A172 (cell line): Measurements from ENCODE around the gene GRM1. TPM values are rescaled to one million over a fixed set of nuclear protein-coding genes. Genes with fewer than 3 reads are reported as not detected.
"Not testable (repeated sequence)": the region's sequence is repeated elsewhere in the genome, so short reads cannot be mapped to it uniquely, and the experiment has no call there.

Source experiments
- DNase-seq: peaks from one replicate; pipeline ENCODE4 v3.0.0-alpha.2; 2015; ENCODE audit warnings: low spot score
- total RNA-seq: library from RNA; depleted of rRNA; stranded (reverse); fragments of >200 nt; shearing (Covaris generic); gene quantifications from 2 replicates; pipeline ENCODE4 v1.2.3, GENCODE V29; 2014

GRM1 gene
- total RNA-seq, 1 experiment from 2014 or later, result 0.10 TPM

DNA sequence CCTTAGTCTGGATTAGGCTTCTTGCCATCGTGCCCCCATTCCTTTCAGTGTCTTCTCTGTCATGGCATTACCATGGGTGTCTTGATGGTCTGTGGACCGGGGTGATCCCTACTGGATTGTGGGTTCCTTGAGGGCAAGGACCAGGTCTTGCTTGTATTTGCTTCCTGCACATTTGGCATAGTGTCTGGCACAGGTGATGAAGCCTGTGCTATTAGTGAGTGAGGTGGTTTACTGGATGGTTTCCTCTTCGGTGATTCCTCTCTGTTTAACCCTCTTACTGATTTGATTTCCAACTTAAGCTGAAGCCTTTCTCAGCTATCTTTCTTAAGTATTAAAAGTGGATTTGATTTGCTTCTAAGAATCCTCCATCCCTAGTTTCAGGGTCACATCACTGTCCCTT is 162.3 kb downstream of the GRM1 start:
- DNase-seq, result no peak

DNA sequence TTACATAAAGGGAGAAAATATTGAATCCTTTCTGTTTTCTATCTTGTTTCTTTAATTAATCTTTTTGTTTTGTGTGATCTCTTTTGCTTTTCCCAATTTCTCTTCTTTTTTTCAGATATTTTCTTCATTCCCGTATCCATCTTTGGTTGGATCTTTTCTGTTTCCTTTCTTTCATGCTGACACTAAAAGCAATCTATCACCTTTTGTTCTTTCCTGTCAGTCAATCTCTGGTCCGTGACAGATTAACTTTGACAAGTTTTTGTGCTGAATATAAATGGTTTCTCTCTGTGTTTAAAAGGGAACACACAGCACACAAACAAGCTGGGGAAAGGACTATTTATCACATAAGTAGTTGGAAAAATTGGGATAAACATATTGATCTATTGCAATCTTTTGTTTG is 162.8 kb downstream of the GRM1 start:
- DNase-seq, result no peak

DNA sequence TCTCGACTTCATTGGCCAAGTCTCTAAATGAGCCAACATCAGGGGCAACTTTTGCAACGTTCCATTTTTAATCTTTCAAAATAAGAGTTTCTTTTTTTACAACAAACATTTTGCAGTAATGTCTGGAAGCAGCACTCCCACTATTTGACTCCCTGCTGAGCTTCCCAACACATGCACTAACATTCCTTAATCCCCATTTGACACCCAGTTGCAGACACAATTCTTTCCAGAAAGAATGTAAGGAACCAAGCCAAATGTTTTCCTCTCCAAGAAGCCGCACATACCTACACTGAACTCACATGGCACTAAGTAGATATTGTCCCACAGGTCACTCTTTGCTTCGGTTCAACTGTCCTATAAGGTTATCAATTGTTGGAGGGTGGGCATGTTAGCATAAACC is 165.6 kb downstream of the GRM1 start:
- DNase-seq, result no peak

DNA sequence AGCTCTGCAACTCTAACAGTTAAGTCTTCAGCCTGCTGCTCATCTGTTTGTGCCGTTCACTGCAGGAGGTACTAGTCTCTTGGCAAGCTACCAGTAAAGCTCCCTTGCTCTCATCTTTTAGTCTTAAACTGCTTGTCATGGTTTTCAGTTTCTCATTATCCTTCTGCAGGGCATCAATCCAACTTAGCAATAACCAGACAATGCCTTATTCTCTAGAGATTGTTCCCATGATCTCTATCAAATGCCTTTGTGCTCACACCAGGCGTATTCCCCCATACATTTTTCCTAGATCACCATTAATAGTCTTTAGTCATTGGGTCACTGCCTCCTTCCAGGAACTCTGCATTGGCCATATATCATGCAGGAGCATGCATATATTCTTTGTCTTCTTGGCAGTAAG is 171.3 kb downstream of the GRM1 start:
- no peak for DNase-seq

DNA sequence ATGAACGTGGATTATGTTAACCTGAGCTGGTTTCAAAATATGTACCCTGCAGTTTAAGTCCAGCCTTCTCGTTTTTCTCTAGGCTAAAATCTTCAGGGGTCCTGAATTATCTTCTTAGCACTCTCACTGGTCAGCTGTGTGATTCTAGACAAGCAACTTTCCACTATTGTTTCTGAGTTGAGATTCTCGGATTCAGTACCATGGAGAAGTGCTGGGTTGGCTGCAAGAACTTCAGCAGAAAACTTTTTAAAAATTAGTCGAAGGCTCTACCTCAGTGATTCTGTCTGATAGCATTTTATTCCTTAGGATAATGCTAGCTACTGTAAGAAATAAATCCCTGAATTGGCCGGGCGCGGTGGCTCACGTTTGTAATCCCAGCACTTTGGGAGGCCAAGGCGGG is 173.7 kb downstream of the GRM1 start:
- DNase-seq, result no peak

DNA sequence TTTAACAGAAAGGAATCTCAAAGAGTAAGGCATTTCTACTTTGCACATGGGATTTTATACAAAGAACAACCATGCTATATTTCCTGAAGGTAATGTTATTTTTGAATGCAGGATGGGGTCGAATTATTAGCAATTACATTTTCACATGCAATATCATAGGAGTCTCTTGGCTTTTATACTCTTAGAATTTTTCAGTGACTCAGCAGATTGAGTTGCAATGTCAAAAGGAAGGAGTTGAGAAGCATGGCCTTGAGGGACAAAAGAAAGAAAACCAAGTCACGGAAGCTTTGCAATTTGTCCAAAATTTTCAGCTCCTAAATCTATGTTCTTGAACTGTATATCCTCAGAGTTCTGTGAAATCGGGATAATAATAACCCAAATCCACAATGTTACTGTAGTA is 181.1 kb downstream of the GRM1 start:
- no peak for DNase-seq

DNA sequence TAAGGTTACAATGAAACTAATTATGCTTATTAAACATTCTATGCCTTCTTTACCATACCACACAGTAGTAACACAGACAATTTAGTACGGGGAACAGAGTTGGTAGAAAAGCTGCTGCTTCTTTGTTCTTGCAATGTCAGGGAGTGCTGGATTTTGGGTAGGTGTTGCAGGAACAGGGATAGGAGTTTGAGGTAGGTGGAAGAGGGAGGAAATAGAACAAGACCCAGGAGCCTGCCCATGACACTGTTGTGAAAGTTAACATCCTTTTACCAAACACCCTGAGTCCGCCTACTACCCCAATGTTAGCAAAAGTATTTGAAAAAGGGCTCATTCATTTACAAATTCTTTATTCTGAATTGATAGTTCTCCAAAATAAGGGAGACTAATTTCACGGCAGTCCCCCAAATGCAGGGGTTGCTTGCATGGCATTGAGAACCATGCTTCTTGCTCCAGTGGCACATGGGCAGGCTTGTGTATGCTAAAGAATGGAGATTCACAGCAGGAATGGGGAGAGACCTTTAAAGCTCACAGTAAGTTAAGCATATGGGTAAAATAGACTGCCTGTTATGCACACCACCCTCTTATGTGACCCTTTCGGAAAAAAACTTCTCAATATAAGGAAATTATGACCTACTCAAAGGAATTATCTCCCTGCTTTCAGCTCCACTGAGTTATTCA is 181.7 kb downstream of the GRM1 start:
- DNase-seq, result no peak

DNA sequence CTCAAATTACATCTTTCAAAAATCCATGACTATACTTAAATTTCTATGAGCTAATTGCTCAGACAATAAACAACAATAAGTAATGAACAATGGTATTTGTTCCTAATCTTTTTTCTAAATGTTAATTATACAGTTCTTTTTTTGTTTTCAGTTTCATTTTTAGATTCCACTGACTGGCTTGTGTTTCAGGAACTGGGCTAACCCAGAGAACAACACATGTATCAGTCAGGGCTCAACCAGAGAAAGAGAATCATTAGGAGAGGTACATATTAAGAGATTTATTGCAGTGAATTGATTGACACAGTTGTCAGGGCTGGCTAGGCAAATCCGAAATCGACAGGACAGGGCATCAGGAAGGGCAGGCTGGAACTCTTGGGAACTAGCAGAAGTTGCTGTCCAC is 182.8 kb downstream of the GRM1 start:
- DNase-seq, result no peak

DNA sequence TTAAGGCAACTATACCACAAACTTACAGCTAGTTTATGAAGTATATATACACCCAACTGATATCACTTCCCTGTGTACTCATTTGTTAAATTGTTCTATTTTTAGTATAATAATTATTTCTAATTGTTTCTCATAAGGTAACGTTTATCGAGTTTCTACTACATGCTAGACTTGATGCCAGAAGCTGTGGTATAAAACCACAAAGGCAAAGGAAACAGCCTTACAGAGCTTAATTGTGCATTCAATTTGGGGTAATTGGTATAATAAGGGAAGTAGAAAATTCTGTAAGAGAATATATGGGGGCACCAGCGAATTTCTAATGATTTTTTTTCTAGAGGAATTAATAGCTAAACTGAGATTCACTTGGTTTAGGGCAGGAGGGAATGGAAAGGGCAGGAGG is 183.9 kb downstream of the GRM1 start:
- no peak for DNase-seq

DNA sequence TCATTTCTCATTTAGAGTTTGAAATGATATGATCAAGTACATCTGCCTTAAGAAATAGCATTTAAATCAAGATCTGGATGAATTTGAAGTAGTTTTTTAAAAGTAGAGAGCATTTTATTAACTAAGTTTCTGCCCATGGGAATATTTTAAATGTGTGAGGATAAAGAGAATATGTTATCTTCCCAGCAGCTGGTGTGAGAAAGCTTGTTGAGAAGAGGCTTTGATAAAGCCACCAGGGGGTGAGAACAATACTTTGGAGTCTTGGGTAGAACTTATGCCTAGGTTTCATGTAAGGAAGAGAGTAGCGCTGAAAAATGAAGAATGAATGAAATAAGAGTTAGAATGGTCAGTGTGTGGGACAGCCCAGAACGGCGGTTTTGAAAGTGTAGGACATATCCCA is 190.2 kb downstream of the GRM1 start:
- DNase-seq, result no peak

DNA sequence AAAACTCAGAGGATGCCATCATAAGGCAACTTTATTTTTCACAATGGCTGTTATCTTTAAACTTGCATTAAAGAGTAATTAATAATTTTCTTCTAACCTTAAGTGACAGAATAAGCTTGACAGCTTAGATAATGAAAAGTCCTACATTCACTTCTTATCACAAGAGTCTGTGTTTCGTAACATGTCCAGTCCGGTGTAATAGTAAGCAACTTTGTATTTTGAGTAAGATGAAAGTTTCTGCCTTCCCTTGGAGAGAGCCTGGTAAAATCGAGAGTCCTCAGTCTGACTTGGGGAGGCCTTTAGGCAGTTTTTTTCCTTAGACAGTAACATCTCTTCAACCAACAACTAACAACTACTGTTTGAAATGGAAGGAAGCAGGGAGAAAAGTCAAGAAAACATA is 195.6 kb downstream of the GRM1 start:
- DNase-seq, result no peak

DNA sequence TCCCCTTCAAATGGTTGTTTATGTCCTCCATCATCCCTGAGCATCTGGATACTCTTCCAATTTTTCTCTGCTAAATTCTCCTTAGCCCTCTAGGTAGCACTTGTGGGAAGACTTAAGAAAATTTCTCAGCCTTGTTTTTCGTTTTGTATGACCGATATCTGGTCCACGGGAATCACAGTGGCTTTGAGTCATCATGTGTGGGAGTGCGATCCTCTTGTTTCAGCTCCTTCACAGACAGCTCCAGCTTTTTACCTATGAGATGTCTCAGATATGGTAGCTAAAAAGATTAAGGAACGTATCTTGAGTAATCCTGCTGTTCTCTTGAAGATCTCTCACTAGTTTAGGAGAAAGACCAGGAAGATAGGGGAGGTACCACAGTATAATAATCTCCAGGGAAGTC is 196.1 kb downstream of the GRM1 start:
- DNase-seq, result no peak

DNA sequence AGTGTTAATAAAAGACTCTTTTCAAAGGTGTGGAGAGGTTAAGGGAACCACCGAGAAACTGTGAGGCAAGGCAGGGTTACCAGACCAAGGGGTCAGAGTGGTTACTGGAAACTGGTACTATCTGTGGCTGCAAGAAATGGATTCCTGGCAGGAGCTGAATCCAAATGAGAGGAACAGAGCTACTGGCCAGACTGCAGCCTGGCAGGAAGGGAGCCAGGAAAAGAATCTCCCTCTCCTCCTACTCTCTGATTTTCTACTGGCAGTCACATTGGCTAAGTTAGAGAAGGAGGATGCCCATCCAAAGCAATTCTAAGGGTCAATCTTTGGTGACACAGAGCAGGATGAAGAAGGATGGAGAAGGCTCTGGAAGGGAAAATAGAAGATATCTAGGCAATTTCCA is 211.5 kb downstream of the GRM1 start:
- DNase-seq, result no peak

DNA sequence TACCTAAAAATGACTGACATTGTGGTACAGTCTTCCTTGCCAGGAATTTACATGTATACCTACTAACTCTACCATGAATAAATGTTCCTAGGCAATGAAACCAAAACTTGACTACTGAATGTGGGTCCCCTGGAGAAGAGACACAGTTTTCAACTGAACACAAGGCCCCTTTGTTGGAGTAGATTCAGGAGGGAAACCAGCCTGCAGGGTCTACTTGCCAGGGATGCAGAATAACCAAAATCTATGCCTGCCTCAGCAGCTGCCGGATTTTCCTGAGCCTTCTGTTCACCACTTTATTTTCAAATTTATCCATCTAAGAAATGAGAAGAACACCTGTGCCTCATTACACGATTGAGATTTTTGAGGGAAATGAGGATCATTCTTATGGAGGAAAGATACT is 211.9 kb downstream of the GRM1 start:
- no peak for DNase-seq

DNA sequence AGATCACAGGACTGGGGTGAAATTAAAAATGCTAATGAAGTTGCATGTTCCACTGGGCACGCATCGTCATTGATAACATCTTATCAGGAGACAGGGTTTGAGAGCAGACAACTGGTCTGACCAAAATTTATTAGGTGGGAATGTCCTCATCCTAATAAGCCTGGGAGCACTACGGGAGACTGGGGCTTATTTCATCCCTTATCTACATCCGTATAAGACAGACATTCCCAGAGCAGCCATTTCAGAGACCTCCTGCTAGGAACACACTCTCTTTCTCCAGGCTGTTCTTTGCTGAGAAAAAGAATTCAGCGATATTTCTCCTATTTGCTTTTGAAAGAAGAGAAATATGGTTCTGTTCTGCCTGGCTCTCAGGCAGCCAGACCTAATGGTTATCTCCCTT is 214.8 kb downstream of the GRM1 start:
- not testable (repeated sequence) for DNase-seq

DNA sequence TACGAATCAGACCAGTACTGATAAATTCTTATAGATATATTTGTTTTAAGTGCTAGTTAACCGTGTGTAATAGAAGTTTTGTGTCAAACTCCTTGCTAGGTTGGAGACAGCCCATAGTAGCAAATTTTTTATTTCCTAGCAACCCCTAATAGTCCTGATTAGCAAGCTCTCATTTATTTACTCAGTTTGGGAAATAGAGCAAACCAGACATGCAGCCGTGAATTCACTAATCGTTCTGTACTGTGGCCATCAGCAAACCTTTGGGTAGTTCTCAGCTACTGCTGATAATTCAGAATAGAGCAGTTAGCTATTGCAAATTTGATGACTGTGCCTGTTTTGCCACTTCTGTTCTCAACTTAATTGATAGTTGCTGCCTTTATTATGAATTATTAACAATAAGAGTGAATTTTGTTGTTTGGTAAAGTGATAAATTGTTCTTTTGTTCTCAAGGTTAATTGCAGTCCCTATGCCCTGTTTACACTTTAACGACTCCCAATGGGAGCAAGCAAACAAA is 215.8 kb downstream of the GRM1 start:
- no peak for DNase-seq

DNA sequence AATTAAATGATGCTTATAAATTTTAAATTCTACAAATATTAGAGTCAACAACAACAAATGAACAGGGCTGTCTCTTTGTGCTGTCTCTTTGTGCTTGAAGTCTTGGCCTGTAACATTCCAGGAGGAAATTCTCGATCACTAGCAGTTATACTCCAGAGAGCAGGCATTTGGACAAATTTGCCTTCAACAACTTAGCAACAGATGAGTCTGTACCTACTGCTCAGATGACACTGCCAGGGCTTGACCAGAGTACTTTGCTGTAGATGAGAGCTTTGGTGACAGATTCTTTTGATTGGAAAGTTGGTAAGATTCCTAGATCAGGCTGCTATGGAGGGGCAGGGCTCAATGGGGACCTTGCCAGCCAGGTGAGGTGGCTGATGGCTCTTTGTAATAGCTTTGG is 217.2 kb downstream of the GRM1 start:
- DNase-seq, result no peak

DNA sequence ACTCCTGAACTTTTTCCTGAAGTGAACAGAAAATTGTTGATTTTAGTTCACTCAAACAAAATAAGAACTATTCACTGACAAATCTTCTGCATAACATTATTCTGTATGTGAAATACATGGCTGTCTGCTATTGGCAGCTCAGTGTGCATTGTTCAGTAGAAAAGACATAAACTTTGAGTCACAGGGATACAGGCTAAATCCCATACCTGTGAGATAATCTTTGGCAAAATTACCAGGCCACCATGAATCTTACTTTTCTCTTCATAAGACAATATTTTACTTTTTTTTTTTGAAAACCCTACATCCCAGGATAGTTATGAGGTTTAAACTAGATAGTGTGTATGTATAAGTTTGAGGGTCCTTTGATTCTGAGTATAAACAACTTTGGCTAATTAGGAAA is 224.8 kb downstream of the GRM1 start:
- DNase-seq, result no peak

DNA sequence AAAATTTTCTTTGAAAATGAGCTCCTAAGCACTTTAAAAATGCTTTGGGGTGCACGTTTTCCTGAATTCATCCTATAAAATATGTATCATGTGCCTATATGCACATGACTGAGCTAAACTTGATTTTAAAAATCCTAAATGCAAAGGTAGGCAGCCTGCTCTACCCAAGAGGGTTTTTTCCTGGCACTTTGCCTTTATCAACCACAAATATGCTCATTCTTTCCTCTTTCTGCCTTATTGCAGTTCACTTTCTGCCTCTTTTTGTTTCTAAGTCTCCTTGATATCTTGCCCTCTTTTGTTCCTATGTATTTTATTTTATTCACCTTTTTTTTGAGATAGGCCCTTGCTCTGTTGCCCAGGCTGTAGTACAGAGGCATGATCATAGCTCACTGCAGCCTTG is 229.3 kb downstream of the GRM1 start:
- no peak for DNase-seq

DNA sequence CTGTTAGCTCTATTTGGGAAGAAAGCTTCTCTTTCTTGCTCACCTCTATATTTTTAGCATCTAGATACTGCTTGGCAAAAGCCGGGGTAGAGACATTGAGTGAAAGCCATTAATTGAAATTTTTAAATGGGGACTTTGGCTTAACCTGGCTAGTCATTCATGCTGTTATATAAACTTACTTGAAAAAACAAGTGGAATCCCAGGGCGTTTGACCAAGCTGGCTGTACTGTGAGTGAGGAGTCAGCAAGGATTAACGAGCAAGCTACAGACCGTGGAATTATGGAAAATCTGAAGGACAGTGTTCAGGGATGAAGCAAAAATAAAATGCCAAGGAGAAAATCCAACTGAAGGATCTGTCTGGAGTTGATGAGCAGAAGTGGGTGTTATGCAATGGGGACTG is 232.0 kb downstream of the GRM1 start:
- no peak for DNase-seq

DNA sequence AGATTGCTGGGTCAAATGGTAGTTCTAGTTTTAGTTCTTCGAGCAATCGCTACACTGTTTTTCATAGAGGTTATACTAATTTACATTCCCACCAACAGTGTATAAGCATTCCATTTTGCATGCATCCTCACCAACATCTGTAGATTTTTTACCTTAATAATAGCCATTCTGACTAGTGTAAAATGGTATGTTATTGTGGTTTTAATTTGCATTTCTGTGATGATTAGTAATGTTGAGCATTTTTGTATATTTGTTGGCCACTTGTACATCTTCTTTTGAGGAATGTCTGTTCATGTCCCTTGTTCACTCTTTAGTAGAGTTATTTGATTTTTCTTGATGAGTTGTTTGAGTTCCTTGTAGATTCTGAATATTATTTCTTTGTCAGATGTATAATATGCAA is 236.2 kb downstream of the GRM1 start:
- DNase-seq, result no peak

DNA sequence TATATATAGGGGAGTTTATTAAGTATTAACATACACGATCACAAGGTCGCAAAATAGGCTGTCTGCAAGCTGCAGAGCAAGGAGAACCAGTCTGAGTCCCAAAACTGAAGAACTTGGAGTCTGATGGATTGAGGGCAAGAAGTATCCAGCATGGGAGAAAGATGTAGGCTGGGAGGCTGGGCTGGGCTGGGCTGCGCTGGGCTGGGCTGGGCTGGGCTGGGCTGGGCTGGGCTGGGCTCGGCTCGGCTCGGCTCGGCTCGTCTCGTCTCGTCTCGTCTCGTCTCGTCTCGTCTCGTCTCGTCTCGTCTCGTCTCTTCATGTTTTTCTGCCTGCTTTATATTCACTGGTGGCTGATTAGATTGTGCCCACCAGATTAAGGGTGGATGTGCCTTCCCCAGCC is 238.6 kb downstream of the GRM1 start:
- DNase-seq, result no peak

DNA sequence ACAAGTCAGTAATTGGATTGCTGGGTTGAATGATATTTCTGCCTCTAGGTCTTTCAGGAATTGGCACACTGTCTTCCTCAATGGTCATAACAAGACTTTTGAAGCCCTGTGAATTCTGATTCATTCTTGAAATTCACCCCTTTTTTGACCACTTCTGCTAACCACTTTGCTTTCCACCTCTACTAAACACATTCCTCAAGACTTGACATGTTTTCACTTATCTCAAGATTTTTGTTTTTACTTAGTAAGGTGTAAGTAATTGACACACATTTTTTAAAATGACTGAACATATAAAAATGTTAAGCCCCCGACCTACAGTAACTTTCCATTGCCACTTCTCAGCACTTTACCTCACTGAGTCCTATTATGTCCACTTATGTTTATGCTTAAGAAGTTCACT is 239.1 kb downstream of the GRM1 start:
- DNase-seq, result no peak

DNA sequence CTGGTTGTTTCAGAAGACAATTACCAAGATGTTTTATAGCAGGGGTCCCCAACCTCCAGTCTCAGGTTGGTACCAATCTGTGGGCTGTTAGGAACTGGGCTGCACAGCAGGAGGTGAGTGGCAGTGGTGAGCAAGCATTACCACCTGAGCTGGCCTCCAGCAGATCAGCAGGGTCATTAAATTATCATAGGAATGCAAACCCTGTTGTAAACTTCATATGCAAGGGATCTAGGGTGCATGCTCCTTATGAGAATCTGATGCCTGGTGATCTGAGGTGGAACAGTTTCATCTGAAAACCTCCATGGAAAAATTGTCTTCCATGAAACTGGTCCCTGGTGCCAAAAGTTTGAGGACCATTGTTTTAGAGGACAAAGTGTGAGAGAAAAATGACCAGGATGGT is 240.6 kb downstream of the GRM1 start:
- no peak for DNase-seq
